Muscle of back (tissue), 11 donors: ENCODE results near the gene SPECC1L. TPM values are rescaled to one million over a fixed set of nuclear protein-coding genes. Genes with fewer than 3 reads are reported as not detected.

Source experiments
- DNase-seq, 3 donors: peaks; one replicate each; pipeline versions ENCODE4 v3.0.0 to v3.0.0-alpha.2; 2013
- polyA plus RNA-seq, 10 donors: library from polyadenylated mRNA; unstranded; fragments of 120-200 nt; gene quantifications; one replicate each; pipeline ENCODE4 v1.2.1, GENCODE V29; 2013; ENCODE audit not compliant: insufficient read length in 10 of 10

SPECC1L gene
- polyA plus RNA-seq, 10 donors, result 24.9 to 32.4 (median 27.7) TPM

- DNase-seq, result peak in 1 of 3 donors; percentile 19
These were observed 170.2 kb downstream of the SPECC1L start for GRCh38 chr22:24440718-24441405.

GRCh38 chr22:24441406-24442351 lies 171.0 kb downstream of the SPECC1L start:
- no peak for DNase-seq

- no peak for DNase-seq
These were observed 171.7 kb downstream of the SPECC1L start for GRCh38 chr22:24442352-24442744.

GRCh38 chr22:24443668-24444067 lies 173.0 kb downstream of the SPECC1L start:
- DNase-seq, result no peak

- no peak for DNase-seq
These were observed 173.6 kb downstream of the SPECC1L start for GRCh38 chr22:24444251-24444650.

- DNase-seq, result peak in 1 of 3 donors; percentile 49
These were observed 174.3 kb downstream of the SPECC1L start for GRCh38 chr22:24444729-24445466.

- DNase-seq, result no peak
These were observed 175.0 kb downstream of the SPECC1L start for GRCh38 chr22:24445481-24446259.

GRCh38 chr22:24446260-24446611 lies 175.6 kb downstream of the SPECC1L start:
- DNase-seq, result no peak

- DNase-seq, result peak in 1 of 3 donors; percentile 72
These were observed 180.0 kb downstream of the SPECC1L start for GRCh38 chr22:24450610-24451009.

GRCh38 chr22:24451162-24451561 lies 180.5 kb downstream of the SPECC1L start:
- no peak for DNase-seq

- DNase-seq, result no peak
These were observed 183.2 kb downstream of the SPECC1L start for GRCh38 chr22:24453853-24454252.

GRCh38 chr22:24455039-24455438 lies 184.4 kb downstream of the SPECC1L start:
- no peak for DNase-seq

- peak in 1 of 3 donors; percentile 63 for DNase-seq
These were observed 185.3 kb downstream of the SPECC1L start for GRCh38 chr22:24455751-24456426.

- peak in 2 of 3 donors; percentile 54 to 70 for DNase-seq
These were observed 187.3 kb downstream of the SPECC1L start for GRCh38 chr22:24457894-24458420.

- no peak for DNase-seq
These were observed 189.3 kb downstream of the SPECC1L start for GRCh38 chr22:24459911-24460310.

GRCh38 chr22:24460418-24461089 lies 189.9 kb downstream of the SPECC1L start:
- no peak for DNase-seq

- no peak for DNase-seq
These were observed 192.6 kb downstream of the SPECC1L start for GRCh38 chr22:24463071-24463760.

- no peak for DNase-seq
These were observed 194.9 kb downstream of the SPECC1L start for GRCh38 chr22:24465566-24465965.

GRCh38 chr22:24465975-24466374 lies 195.3 kb downstream of the SPECC1L start:
- no peak for DNase-seq
